ENCODE data around the gene DAZ3.
"Not testable (repeated sequence)": the region's sequence is repeated elsewhere in the genome, so short reads cannot be mapped to it uniquely, and the experiment has no call there.

Gene DAZ3

GRCh38 chrY:24813293-24813692, at the start of gene DAZ3:
Gene DAZ3 (minus strand): TSS chrY:24813393. CDS start chrY:24813185, 208 bp downstream.
- not testable (repeated sequence) for DNase-seq (ENCODE audit: low spot score)

- DNase-seq (ENCODE audit: low spot score), result not testable (repeated sequence)
Measured at GRCh38 chrY:24833619-24834018, 20.4 kb upstream of the DAZ3 start, which contains the start of gene DAZ4. Gene DAZ4 (plus strand): TSS chrY:24833919. CDS start chrY:24834127, 208 bp downstream.

- not testable (repeated sequence) for DNase-seq (ENCODE audit: low spot score)
Measured at GRCh38 chrY:24825069-24825468, 11.9 kb upstream of the DAZ3 start.

GRCh38 chrY:24824184-24824879, 11.1 kb upstream of the DAZ3 start:
- DNase-seq (ENCODE audit: low spot score), result not testable (repeated sequence)

GRCh38 chrY:24821836-24822235, 8.6 kb upstream of the DAZ3 start:
- DNase-seq (ENCODE audit: low spot score), result not testable (repeated sequence)

Measured in left forelimb (tissue), 1 donor.